ENCODE measurements around the gene JAG2. TPM values are rescaled to one million over a fixed set of nuclear protein-coding genes. Genes with fewer than 3 reads are reported as not detected.

The JAG2 gene
- total RNA-seq, 2 experiments from 2014 or later: 0.66 to 1.3 TPM

DNA sequence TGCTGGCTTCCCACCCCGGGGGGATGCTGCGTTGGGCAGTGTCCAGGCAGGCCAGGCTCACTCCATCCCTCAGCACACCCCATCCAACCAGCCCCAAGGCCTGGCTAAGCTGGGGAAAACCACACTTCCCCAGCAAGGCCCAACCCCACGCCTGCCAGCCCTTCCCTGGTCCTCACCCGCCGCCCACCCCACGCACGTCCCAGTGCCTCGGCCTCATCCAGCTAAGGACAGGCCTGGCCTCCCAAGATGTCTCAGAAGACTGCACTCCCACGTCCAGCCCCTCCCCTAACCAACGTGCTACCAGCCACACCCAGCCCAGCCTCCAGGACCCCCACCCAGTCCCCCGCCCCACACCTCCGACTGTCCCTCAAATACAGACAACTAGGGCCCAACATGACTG lies 9.8 kb downstream of the JAG2 start:
- Histone ChIP-seq H3K36me3 (ENCODE audit: insufficient read depth, low read length) (no peaks in the 10 kb centered on the region), H3K9me3 (ENCODE audit: control insufficient read depth in 1 of 2, insufficient read depth in 1 of 2, low read length in 2 of 2) (peaks cover 0 to 5% of the 10 kb centered on the region in 2 experiments), H3K27me3 (ENCODE audit: control insufficient read depth in 1 of 2, insufficient read depth in 2 of 2, low read length in 2 of 2) (no peaks in the 10 kb centered on the region), H3K4me3 (ENCODE audit: low read length) (no peak overlapping the region), H3K4me1 (ENCODE audit: insufficient read depth, low read length) (no peaks in the 10 kb centered on the region), H3K27ac (ENCODE audit: low read depth in 1 of 2, low read length in 2 of 2) (no peak overlapping the region)
- POLR2A ChIA-PET: no interaction called here
- Mint-ChIP-seq H3K4me1 (ENCODE audit: low read depth) (no peaks in the 10 kb centered on the region), H3K4me3 (no peak overlapping the region), H3K9me3 (no peaks in the 10 kb centered on the region), H3K27me3 (no peaks in the 10 kb centered on the region), H3K36me3 (ENCODE audit: low read depth) (no peaks in the 10 kb centered on the region), H3K27ac (no peak overlapping the region)
- CTCF ChIA-PET: no interaction called here
- ATAC-seq (ENCODE audit: poor library complexity) (no peak), DNase-seq (no peak)
- TF ChIP-seq, protein P1, sequence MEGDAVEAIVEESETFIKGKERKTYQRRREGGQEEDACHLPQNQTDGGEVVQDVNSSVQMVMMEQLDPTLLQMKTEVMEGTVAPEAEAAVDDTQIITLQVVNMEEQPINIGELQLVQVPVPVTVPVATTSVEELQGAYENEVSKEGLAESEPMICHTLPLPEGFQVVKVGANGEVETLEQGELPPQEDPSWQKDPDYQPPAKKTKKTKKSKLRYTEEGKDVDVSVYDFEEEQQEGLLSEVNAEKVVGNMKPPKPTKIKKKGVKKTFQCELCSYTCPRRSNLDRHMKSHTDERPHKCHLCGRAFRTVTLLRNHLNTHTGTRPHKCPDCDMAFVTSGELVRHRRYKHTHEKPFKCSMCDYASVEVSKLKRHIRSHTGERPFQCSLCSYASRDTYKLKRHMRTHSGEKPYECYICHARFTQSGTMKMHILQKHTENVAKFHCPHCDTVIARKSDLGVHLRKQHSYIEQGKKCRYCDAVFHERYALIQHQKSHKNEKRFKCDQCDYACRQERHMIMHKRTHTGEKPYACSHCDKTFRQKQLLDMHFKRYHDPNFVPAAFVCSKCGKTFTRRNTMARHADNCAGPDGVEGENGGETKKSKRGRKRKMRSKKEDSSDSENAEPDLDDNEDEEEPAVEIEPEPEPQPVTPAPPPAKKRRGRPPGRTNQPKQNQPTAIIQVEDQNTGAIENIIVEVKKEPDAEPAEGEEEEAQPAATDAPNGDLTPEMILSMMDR (IDR thresholded peaks at IDR 0.05): no peak
- intact Hi-C loops (cut with DNase I, micrococcal nuclease): no loop called here

DNA sequence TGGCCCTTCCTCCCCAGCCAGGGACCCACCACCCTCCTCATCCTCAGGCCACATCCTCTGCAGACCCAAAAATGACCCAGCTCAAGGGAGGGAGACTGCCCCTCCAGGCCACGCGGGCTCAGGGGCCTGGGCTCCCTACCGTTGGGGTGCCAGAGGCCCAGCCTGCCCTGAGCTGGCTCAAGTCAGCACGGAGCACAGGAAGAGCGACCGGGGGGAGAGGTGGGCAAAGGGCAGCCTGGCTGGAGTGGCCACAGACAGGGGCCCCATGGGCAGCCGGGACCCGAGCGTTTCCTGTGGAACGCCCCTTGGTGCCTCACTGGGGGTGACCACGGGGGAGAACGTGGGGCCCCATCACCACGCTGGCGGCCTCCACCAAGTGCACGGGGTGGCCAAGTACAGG lies 10.7 kb downstream of the JAG2 start:
- no peaks in the 10 kb centered on the region for H3K27me3 Mint-ChIP-seq
- no peak overlapping the region for H3K4me3 Mint-ChIP-seq
- no peaks in the 10 kb centered on the region for H3K9me3 Mint-ChIP-seq
- no peaks in the 10 kb centered on the region for H3K4me1 Mint-ChIP-seq (ENCODE audit: low read depth)
- no peaks in the 10 kb centered on the region for H3K27me3 ChIP-seq (ENCODE audit: control insufficient read depth in 1 of 2, insufficient read depth in 2 of 2, low read length in 2 of 2)
- no peak for DNase-seq
- no peak overlapping the region for H3K27ac Mint-ChIP-seq
- no peak for ATAC-seq (ENCODE audit: poor library complexity)
- intact Hi-C loops (cut with DNase I, micrococcal nuclease): no loop called here
- no peaks in the 10 kb centered on the region for H3K36me3 Mint-ChIP-seq (ENCODE audit: low read depth)
- peaks cover 0 to 5% of the 10 kb centered on the region in 2 experiments for H3K9me3 ChIP-seq (ENCODE audit: control insufficient read depth in 1 of 2, insufficient read depth in 1 of 2, low read length in 2 of 2)
- H3K4me1 ChIP-seq (ENCODE audit: insufficient read depth, low read length): no peaks in the 10 kb centered on the region
- no peak overlapping the region for H3K27ac ChIP-seq (ENCODE audit: low read depth in 1 of 2, low read length in 2 of 2)
- TF ChIP-seq, protein P1 (IDR thresholded peaks at IDR 0.05): no peak
- no peak overlapping the region for H3K4me3 ChIP-seq (ENCODE audit: low read length)
- ChIA-PET POLR2A (no interaction called here), CTCF (no interaction called here)
- H3K36me3 ChIP-seq (ENCODE audit: insufficient read depth, low read length): no peaks in the 10 kb centered on the region

- Mint-ChIP-seq H3K9me3 (no peaks in the 10 kb centered on the region), H3K27me3 (no peaks in the 10 kb centered on the region), H3K4me1 (ENCODE audit: low read depth) (no peaks in the 10 kb centered on the region), H3K36me3 (ENCODE audit: low read depth) (no peaks in the 10 kb centered on the region), H3K4me3 (no peak overlapping the region), H3K27ac (no peak overlapping the region)
- Histone ChIP-seq H3K36me3 (ENCODE audit: insufficient read depth, low read length) (no peaks in the 10 kb centered on the region), H3K4me3 (ENCODE audit: low read length) (no peak overlapping the region), H3K27me3 (ENCODE audit: control insufficient read depth in 1 of 2, insufficient read depth in 2 of 2, low read length in 2 of 2) (no peaks in the 10 kb centered on the region), H3K4me1 (ENCODE audit: insufficient read depth, low read length) (no peaks in the 10 kb centered on the region), H3K9me3 (ENCODE audit: control insufficient read depth in 1 of 2, insufficient read depth in 1 of 2, low read length in 2 of 2) (no peaks in the 10 kb centered on the region), H3K27ac (ENCODE audit: low read depth in 1 of 2, low read length in 2 of 2) (no peak overlapping the region)
- intact Hi-C loops (cut with DNase I, micrococcal nuclease): no loop called here
- TF ChIP-seq, protein P1 (IDR thresholded peaks at IDR 0.05): no peak
- ChIA-PET POLR2A (no interaction called here), CTCF (no interaction called here)
- no peak for DNase-seq
- ATAC-seq (ENCODE audit: poor library complexity): no peak
Measured at GRCh38 chr14:105156414-105157375, 11.9 kb downstream of the JAG2 start.

Data from CD4-positive, alpha-beta T cell (primary cell).